ENCODE measurements around the gene IQGAP2.
A peak's percentile ranks its signal among the peaks of the same experiment; 100 is the strongest.

The IQGAP2 gene

DNA sequence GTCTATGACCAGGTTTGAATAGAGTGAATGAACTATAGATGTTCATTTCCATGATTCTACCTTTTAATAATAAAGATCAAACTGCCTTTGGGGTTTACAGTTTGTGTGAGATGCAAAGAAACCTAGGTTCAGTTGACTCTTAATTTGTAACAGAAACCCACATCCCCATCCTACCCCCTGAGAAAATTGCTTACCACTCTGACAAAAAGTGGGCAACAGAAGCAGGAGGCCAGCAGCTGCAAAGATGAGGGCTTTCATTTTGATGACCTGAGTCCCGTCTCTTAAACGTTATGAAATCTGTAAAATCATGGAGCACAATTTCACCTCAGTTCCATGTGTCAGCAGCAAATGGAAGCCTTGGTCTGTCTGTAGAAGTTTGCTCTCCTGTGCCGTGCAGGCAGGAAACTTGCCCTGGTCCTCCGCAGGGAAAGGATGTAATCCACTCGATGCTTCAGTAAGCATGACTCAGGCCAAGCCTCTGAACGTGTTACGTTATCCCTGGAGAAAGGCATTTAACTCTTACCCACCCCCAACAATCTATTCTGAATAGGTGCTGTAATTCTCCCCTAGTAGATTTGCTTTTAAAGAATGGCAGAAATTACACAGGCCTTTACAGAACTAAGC lies 220.0 kb downstream of the IQGAP2 start, which contains the start of gene F2RL2:
TSS of gene F2RL2 (minus strand) at position 431 of the 624 bp plus-strand sequence. CDS start at position 258, 173 bp downstream.
- no peak for DNase-seq

DNA sequence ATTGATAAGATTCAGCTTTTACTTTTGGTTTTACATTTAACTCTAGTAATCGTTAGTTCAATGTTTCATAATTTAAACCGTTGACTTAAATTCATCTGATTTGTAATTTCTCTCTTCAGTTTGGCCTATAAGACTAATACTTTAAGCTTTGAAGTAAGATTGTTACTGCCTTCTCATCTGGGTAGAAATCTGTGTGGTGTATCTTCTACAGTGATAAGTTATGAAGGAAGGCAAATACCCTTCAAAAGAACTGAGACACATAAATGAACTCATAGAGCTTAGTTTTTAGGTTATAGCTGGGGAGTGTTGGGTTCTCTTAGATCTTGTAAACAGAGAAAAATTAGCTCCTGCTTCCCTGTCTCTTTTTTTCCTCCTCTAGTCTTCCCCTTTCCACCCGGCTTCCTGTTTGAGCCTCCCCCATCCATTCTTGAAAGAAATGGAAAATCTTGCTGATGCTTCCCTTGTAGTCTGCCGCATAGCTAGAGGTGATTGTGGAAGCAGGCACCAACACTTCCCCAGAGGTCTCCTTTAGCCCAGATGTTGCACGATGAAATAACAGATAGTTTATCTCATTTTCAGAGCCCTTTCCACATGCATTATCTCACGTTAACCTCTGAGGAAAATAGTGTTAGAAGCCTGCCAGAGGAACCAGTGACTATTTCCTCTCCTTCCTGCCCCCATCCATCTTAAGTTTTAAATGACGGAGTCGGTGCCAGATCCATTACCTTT lies 222.2 kb downstream of the IQGAP2 start:
- no peak for DNase-seq

DNA sequence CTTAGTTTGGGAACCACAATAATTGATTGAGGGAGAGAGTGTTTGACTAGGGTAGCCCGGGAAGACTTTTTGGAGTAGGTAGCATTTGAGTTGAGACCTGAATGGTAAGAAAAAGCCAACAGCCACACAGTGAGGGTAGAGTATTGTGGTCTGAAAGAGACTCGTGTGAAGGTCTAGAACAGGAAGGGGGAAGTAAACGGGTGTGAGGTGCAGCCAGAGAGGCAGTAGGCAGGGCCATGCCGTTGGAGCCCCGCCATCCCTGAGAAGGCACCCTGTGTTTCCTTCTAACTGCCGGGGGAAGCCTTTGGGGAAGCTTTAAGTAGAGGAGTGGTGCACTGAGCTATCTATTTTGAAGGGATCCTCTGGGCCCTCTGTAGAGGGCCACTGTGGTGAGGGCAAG lies 223.7 kb downstream of the IQGAP2 start:
- no peak for DNase-seq

DNA sequence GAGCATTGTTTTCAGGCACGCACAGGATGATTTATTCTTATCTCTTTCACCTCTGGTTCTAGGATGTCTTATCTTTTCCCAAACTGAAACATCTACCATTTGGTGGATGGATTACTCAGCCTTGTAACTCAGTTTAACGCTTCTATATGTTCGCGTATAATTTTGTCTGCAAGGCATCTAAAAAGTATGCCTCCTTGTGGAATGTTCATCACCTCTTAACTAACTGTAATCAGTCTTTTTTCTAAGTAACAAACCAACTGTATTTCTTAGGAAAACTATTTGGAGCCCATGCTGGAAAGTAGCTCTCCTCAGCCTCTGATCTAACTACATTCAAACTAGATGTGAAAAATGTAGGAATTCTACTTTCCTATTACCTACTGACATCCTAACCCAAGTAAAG lies 231.6 kb downstream of the IQGAP2 start:
- DNase-seq = no peak

DNA sequence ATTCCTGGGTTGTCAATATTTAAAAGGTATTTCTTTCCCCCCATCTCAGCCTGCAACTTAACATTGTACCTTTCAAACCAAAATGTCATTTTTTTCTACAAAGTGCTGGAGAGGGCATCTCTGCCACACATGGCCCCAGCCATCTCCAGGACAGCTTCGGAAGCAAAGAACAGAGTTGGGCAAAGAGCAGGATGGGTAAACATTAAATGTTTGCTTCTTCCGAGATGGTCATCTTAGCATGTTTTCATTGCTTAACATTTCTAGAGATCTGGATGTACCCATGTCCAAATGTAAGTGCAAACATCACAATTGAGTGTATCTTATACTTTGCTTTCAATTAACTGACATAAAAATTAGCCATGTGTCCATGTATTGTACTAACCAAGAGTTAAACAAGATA lies 234.4 kb downstream of the IQGAP2 start:
- no peak for DNase-seq

DNA sequence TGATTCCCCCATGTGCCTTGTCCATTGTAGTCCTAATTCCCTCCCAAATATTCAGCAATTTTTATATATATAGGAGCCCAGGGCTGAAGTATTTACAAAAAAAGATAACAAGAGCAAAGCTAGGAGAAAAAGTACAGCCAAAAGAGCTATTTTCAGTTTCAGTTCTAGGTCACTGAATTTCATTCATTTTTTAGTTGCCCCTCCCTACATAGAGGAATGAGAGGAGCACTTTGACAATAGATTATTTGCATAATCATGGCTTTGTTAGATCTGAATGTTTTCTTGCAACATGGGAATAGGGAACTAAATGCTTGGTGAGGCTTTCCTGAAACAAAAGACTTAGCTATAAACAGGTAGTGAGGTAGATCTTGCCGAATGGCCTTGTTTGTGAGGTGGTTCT lies 235.4 kb downstream of the IQGAP2 start:
- DNase-seq = no peak

DNA sequence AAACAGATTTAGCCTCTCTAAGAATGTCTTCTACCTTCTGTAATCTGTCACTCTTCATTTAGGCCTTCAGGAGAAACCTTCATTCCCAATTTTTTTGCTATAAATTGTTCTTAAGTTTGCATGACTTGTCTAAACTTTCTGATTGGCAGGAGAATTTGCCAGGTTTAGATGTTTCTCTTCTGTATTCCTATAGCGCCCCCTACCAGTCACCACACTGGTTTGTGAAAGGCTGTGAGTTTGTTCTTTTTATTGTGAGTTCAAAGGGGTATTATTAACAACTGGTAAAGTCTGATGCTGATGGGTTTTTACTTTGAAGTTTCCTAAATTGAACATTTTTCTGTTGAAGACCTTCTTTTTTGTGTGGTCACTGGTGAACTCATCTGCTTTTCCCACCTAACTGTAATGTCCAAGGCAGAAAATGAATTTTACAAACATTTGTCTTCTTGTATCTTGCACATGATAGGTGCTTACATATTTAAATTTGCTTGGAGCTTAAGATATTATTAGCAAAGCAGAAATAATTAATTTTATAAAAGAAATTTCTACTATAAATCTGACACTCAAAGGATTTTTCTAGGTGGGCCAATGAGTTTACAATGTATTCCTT lies 238.5 kb downstream of the IQGAP2 start:
- DNase-seq = peak; percentile 79

DNA sequence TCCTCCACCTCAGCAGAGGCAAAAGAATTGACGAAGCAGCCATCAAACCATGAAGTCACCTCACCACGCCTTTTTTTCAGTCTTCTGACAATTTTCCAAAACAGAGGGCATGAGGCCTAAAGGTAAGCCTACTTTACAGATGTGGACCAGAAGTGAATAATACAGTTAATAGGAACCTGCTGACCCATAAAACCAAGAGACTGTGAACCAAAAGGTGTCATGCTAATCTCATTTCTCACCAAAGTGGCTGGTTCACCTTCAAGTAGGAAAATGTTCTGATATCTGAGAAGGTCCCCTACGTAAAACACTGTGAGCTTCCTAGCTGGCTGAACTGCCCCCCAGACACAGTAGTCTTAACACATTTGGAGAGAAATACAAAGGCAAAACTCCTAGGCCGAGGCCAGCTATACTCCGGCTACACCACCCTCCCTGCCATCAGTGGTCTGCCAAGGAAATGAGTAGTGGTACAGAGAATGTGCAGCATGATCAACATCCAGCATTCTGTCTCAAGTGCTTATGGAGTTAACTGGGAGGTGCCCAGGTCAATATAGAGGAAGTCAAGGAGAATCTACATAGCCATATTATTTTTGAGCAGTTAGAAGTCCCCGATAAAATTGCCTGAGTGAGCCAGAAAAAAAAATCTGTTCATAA lies 239.4 kb downstream of the IQGAP2 start:
- no peak for DNase-seq

DNA sequence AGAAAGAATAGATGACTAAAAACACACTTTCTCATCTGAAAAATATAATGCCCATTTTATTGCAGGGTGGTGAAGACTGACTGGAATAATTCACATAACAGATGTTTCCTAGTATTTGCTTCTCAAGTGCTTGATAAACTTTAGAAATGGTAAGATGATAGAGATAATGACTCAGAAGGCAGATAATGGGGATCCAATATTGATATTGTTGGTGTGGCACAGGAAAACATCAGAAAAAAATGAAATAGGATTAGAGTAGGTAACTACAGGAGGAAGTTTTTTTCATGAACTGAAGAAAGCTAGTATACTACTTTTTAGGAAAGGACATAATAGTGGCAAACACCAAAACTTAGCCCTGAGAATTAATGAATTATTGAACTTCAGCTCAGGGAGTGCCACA lies 240.3 kb downstream of the IQGAP2 start:
- no peak for DNase-seq

DNA sequence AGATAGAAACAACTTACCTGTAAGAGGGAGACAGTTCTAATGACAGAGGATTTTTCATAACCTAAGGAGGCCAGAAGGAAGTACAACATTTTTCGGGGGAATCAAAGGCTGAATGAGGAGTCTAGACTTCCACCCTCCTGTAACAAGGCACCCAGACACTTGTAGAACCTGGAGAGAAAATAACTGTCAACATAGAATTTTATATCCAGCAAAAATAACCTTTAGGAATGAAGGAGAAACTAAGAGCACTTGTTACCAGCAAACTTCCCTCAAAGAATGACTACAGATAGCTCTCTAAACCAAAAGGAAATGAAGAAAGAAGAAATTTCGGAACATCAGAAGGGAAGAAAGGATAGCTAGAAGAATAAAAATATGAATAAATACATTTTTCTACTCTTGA lies 246.1 kb downstream of the IQGAP2 start:
- no peak for DNase-seq

DNA sequence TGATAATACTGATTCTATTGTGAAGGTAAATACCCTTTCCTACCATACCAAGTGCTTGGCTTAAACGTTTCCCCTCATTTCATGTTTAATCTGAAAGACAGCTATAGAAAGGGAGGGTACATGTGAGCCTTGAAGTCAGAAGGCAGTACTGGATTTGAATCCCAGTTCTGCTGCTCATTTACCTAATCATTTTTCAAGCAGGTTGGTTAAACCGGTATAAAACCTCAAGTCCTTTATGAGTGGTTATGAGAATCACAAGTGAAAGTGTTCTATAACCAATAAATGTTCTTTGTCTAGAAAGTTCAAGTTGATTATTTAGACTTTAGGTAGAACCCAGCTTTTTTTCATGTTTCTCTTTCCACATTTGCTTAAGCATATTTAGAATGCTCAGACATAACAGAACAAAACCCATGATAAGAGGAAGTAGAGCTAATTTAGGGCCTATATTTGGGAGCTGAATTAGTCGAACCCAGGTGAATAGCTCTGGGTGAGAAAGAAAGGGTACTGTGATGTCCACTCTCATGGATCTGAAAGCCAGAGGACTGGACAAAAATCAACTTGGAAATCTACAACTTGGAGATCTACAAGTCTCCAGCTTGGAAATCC lies 249.8 kb downstream of the IQGAP2 start:
- no peak for DNase-seq

DNA sequence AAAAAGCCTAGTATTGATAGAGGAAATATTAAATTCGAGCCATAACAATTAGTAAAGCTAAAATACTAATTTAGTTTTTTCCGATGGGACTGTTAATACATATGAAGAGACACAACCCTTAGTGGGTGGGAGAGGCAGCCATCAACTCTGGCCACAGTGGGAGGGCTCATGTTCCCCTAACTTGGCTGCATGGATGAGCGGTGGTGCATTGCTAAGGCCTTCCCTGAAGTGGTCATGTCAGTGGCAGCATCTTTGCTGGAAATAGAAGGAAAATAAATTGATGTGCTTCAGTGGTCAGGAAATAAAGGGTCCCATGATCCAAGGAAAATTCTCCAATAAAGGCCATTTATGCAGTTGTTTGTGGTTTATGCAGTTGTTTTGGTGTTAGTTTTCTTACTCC lies 254.0 kb downstream of the IQGAP2 start:
- DNase-seq = no peak

DNA sequence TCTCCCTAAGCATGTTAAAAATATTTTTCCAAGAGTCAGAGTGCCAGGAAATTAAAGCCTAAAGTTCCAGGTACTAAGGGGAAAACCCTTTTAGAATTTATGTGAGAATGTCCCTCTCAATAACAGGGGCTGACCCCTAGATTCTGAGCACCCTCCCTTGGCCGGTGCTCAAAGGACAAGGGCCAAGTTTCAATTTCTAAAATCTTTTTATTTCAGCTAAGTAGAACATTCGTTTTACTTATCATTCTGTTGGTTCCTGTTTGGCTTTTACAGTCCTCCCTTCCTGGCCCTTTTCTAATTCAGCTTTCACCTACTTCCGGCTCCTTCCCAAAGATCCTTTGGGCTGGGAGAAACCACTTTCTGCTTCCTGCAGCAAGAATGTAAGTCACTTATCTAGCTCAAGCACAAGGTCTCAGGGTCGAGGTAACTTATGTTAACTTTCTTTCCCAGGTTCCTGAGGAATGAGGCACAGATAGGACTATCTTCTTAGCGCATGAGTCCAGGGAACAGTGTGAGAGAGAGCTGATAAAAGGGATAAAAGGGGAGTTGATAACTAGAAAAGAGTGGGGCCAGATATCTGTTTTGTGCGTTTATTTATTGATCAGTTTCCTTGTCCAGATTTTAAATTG lies 254.7 kb downstream of the IQGAP2 start:
- DNase-seq = no peak

DNA sequence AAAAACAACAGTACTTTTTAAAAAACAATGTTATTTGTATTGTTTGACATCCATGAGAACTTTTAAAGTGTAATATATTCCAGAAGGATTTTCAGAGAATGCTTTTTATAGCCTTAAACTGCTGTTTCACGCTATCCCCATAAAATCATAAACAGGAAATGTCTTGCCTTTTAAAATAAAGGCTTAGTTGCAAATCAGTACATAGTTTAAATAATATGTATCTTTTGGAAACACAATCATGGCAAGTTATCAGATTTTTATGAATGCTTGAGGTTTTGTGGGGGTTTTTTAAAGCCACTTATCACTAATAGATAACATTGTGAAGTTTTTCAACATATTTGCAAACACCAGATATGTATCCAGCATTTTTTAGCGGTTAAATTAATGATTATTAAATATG lies 257.3 kb downstream of the IQGAP2 start:
- no peak for DNase-seq

DNA sequence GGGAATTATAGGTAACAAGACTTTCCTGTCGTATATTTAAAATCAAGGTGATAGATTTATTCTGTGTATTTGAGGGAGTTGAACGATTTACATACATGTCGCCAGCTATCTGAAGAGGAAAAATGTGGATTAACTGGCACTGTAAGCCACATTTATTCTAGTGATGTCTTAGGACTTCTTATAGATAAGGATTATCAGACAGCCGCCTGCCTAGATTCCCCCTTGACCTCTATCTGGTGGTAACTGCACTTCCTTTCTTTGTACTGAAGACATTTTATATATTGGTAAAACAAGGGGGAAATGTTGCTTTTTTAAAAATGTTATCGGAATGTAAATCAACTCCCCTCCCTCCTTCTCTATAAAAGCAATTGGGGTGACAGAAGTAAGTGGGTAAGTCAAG lies 259.4 kb downstream of the IQGAP2 start:
- DNase-seq = no peak

DNA sequence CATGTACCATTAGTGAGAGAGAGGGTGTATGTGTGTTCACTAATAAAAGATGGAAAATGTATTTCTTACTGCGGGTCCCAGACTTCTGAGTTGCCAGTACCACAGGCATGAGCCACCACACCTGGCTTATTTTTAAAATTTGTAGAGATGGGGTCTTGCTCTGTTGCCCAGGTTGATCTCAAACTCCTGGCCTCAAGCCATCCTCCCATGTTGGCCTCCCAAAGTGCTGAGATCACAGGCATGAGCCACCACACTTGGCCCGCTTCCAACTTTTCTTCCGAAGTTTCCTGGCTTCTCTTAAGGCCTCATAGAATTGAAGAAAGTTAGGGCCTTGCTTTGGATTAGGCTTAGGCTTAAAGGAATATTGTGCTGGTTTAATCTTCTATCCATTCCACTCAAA lies 260.5 kb downstream of the IQGAP2 start:
- no peak for DNase-seq

DNA sequence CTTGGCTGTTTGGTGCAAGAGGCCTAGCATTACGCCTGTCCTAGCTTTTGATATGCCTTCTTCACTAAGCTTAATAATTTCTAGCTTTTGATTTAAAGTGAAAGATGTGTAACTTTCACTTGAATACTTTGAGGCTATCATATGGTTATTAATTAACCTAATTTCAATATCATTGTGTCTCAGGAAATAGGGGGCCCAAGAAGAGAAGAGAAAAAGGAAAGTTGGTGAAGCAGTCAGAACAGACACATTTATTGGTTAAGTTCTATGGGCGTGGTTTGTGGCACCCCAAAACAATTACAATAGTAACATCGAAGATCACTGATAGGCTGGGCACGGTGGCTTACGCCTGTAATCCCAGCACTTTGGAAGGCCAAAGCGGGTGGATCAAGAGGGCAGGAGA lies 261.0 kb downstream of the IQGAP2 start:
- DNase-seq = no peak

DNA sequence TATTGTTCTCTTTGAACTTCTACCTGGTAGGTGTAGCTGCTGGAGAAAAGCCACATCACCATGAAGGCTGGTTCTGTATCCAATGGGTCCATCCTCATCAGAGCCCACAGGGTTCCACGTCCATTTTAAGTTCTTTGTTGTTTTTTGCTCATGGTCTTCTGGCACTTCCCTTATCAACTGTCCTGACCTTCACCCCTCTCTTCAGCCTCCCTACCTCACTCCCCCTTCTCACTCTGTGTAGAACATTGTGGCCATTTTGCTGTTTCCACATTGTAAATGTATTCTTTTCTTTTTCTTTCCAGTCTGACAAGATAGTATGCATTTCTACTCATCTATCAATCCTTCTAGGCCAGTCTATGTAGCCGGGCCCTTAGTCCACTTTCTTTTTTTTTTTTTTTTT lies 264.4 kb downstream of the IQGAP2 start:
- DNase-seq = no peak

DNA sequence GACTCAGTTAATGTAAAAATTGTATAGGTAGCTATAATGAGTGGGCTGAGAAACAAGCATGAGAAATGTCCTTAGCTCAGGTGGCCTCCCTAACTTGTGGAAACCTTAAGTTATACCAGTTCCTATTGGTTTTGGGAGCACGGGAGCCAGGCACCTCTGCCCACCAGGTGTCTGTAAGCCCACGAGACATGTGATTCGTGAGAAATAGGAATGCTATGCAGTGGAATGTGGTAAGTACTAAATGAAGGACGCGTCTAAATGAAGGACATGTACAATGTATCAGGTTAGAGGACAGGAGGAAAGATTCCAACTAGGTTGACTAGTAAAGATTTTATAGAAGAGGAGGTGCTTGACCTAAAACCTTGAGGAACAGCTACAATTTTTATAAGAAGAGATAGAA lies 266.2 kb downstream of the IQGAP2 start:
- no peak for DNase-seq

DNA sequence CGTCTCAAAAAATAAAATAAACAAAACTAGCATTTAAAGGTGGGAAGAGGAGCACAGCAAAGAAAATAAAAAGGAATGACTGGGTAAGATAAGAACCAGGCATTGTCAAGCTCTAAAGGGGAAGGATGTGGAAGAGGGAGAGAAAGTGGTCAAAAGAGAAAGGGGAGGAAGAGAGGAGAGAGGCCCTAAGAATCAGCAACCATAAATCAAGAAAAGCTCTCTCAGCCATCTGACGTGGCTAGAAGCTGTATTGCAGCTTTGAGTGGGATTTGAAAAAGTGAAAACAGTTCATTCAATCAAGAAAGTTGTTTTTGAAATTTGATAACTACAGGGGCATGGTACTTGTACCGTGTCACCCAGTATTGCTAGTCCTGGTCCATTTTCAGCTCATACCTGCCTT lies 267.4 kb downstream of the IQGAP2 start:
- no peak for DNase-seq

DNA sequence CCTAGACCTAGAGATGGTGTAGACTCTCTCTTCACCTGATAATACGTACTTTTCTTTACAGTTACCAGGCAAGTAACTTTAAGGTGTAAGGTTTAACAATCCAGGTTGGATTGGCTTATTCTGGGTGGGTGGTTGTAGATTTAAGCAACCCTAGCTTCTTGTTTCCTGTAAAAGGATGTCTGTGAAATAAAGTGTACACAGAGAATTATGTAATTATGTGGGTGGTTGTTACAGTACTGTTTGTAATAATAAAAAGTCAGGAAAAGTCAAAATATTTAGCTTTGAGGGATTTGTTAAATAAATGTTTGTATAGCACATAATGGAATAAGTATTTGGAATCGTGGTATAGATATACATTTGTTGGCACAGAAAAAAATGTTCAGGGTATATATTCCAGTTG lies 269.2 kb downstream of the IQGAP2 start:
- no peak for DNase-seq

DNA sequence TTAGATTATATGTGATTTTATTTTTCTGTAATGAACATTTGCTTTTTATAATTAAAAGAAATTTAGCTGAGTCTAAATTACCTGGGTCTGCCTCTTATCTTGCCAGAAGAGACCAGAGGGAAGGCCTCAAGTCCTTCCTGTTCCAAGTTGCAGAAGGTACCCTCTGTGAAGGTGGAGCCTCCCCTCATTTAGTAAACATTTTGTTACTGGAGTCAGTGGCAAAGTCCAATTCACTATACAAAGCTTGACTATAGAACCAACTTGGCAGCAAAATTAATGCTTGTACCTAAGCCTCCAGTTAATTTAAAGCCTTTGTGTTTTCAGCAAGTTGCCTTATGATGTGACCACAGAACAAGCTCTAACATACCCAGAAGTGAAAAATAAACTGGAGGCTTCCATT lies 270.0 kb downstream of the IQGAP2 start:
- DNase-seq = no peak
